C4-2B (cell line): Measurements from ENCODE around the gene FARSB.

Experiments
- ZFX ChIP-seq: fragments of 450-650 bp; IDR thresholded peaks from 2 replicates; pipeline ENCODE4 v1.6.1; 2017
- TF ChIP-seq, protein P1 (sequence below): fragments of 450-650 bp; conservative IDR thresholded peaks from 2 replicates; pipeline ENCODE4 v1.5.1; 2017; ENCODE audit warnings: mild to moderate bottlenecking

DNA sequence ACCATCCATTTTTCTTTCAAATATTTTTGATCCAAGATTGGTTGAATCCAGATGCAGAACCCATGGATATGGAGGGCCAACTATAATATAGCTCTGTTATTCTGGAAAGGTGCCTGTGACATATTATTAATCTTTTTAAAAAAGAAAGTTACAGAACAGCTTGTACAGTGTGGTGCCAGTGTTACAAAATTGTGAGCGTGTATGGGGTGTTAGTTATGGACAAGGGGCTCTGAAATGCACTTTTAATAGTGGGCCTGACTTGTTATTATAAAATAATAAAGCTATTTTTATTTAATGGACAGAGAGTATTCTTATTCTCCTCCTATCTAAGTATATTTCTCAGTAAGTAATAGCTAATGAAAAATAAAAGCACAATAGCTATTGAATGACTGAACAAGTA lies 111.2 kb downstream of the FARSB start:
- TF ChIP-seq, protein P1, sequence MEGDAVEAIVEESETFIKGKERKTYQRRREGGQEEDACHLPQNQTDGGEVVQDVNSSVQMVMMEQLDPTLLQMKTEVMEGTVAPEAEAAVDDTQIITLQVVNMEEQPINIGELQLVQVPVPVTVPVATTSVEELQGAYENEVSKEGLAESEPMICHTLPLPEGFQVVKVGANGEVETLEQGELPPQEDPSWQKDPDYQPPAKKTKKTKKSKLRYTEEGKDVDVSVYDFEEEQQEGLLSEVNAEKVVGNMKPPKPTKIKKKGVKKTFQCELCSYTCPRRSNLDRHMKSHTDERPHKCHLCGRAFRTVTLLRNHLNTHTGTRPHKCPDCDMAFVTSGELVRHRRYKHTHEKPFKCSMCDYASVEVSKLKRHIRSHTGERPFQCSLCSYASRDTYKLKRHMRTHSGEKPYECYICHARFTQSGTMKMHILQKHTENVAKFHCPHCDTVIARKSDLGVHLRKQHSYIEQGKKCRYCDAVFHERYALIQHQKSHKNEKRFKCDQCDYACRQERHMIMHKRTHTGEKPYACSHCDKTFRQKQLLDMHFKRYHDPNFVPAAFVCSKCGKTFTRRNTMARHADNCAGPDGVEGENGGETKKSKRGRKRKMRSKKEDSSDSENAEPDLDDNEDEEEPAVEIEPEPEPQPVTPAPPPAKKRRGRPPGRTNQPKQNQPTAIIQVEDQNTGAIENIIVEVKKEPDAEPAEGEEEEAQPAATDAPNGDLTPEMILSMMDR, result no peak
- TF ChIP-seq ZFX, result no peak
